ENCODE results near the gene DVL3. TPM values are rescaled to one million over a fixed set of nuclear protein-coding genes. Genes with fewer than 3 reads are reported as not detected.
"Not testable (repeated sequence)": the region's sequence is repeated elsewhere in the genome, so short reads cannot be mapped to it uniquely, and the experiment has no call there.

DVL3 gene
- total RNA-seq, 2 donors from 2014 or later: 40.0 to 53.4 TPM

GRCh38 chr3:184148076-184148475 lies 7.1 kb upstream of the DVL3 start:
- intact Hi-C loops (cut with DNase I): no loop called here

GRCh38 chr3:184149123-184149522 lies 6.1 kb upstream of the DVL3 start:
- 88 to 92% methylated on average over 6 of the region's 6 CpGs for WGBS, 2 donors
- TF ChIP-seq CTCF (IDR thresholded peaks at IDR 0.05) (no peak), POLR2A (IDR thresholded peaks at IDR 0.05) (no peak)
- Histone ChIP-seq H3K4me1 (peaks cover 11% of the 10 kb centered on the region), H3K27ac (no peak overlapping the region), H3K27me3 (no peaks in the 10 kb centered on the region), H3K36me3 (replicated peaks in 1 of 2; ENCODE audit: insufficient read depth in 1 of 2, low read depth in 2 of 2) (peaks cover 0 to 4% of the 10 kb centered on the region in 2 donors), H3K9me3 (no peaks in the 10 kb centered on the region), H3K4me3 (no peak overlapping the region)
- no peak for DNase-seq
- intact Hi-C loops (cut with DNase I): no loop called here
- ATAC-seq: no peak

More at GRCh38 chr3:184148076-184148475, 7.1 kb upstream of the DVL3 start:
- Histone ChIP-seq H3K9me3 (no peaks in the 10 kb centered on the region), H3K27ac (no peak overlapping the region), H3K36me3 (replicated peaks in 1 of 2; ENCODE audit: insufficient read depth in 1 of 2, low read depth in 2 of 2) (peaks cover 9 to 14% of the 10 kb centered on the region in 2 donors), H3K4me3 (no peak overlapping the region), H3K4me1 (peaks cover 11% of the 10 kb centered on the region), H3K27me3 (no peaks in the 10 kb centered on the region)
- TF ChIP-seq POLR2A (IDR thresholded peaks at IDR 0.05): no peak
- no peak for TF ChIP-seq CTCF (IDR thresholded peaks at IDR 0.05)
- no peak for ATAC-seq
- 75 to 78% methylated on average over 3 of the region's 3 CpGs for whole genome bisulfite sequencing, 2 donors
- DNase-seq: no peak

- 50 to 57% methylated on average over 3 to 6 of the region's 6 CpGs for WGBS, 2 donors
- H3K36me3 ChIP-seq (replicated peaks in 1 of 2; ENCODE audit: insufficient read depth in 1 of 2, low read depth in 2 of 2); DNase-seq; H3K27me3 ChIP-seq; H3K9me3 ChIP-seq; H3K4me1 ChIP-seq; ATAC-seq; H3K4me3 ChIP-seq; intact Hi-C loops (cut with DNase I); H3K27ac ChIP-seq: not testable (repeated sequence)
Measured at GRCh38 chr3:184149770-184150169, 5.4 kb upstream of the DVL3 start.

GRCh38 chr3:184155644-184156521 lies 706 bp downstream of the DVL3 start:
- H3K9me3 ChIP-seq: no peaks in the 10 kb centered on the region
- H3K36me3 ChIP-seq (replicated peaks in 1 of 2; ENCODE audit: insufficient read depth in 1 of 2, low read depth in 2 of 2): no peaks in the 10 kb centered on the region
- peak; percentile 27 for ATAC-seq
- TF ChIP-seq CTCF (IDR thresholded peaks at IDR 0.05): no peak
- TF ChIP-seq POLR2A (IDR thresholded peaks at IDR 0.05): no peak
- peak overlapping the region; percentile 85 to 88 for H3K4me3 ChIP-seq
- H3K27ac ChIP-seq: peak overlapping the region; percentile 76 to 91 (median 80)
- intact Hi-C loops (cut with DNase I): no loop called here
- peak in 3 of 4 donors; percentile 35 to 43 (median 36) for DNase-seq
- H3K4me1 ChIP-seq: peaks cover 46% of the 10 kb centered on the region
- no peaks in the 10 kb centered on the region for H3K27me3 ChIP-seq
- 0% methylated on average over 10 to 47 of the region's 47 CpGs for WGBS, 2 donors

- TF ChIP-seq CTCF (IDR thresholded peaks at IDR 0.05) (no peak), POLR2A (IDR thresholded peaks at IDR 0.05) (no peak)
- DNase-seq (peak; percentile 38 to 54 (median 48)), ATAC-seq (peak; percentile 33)
- Histone ChIP-seq H3K27me3 (no peaks in the 10 kb centered on the region), H3K4me3 (peak overlapping the region; percentile 85 to 88), H3K4me1 (peaks cover 48% of the 10 kb centered on the region), H3K27ac (peak overlapping the region; percentile 40 to 91 (median 76)), H3K9me3 (no peaks in the 10 kb centered on the region), H3K36me3 (replicated peaks in 1 of 2; ENCODE audit: insufficient read depth in 1 of 2, low read depth in 2 of 2) (no peaks in the 10 kb centered on the region)
- intact Hi-C loops (cut with DNase I): no loop called here
- 0 to 4% methylated on average over 5 to 6 of the region's 6 CpGs for WGBS, 2 donors
Measured at GRCh38 chr3:184156522-184156955, 1.4 kb downstream of the DVL3 start.

Measured in body of pancreas (tissue), 4 donors.